HEK293 (cell line): ENCODE measurements around the gene SLC35E2B.

Source experiments
- CTCF ChIA-PET: fragments of 350-600 bp; formaldehyde crosslinking; extraction: SDS; loops from one replicate; lab custom pipeline; 2021; ENCODE audit warnings: antibody characterized with exemption; lab: Yijun Ruan, JAX
- POLR2A ChIA-PET: fragments of 300-600 bp; formaldehyde crosslinking; extraction: SDS; loops from one replicate; lab custom pipeline; 2020; ENCODE audit warnings: antibody characterized with exemption, inconsistent platforms; lab: Yijun Ruan, JAX
- H3K27ac ChIP-seq: fragments of 200-500 bp; sonication (Bioruptor generic); 2 replicates; pipeline ENCODE4 v1.5.1; 2014; ENCODE audit warnings: low read depth, low read length, control low read depth, inconsistent platforms; ENCODE audit errors: extremely low read depth
- H3K36me3 ChIP-seq, 2 experiments: fragments of 200-500 bp in 1 of 2; sonication (Bioruptor generic) in 1 of 2; 1 replicate in 1 of 2; 2 replicates in 1 of 2; pipeline ENCODE4 v1.5.1; 2014 to 2017; ENCODE audit warnings: inconsistent platforms in 2 of 2, low read length in 2 of 2; ENCODE audit not compliant: control insufficient read depth in 2 of 2, insufficient read depth in 1 of 2
- H3K4me1 ChIP-seq: fragments of 200-500 bp; sonication (Bioruptor generic); 2 replicates; pipeline ENCODE4 v1.5.1; 2014; ENCODE audit warnings: mild to moderate bottlenecking, low read length, inconsistent platforms; ENCODE audit not compliant: control insufficient read depth, insufficient read depth
- H3K4me3 ChIP-seq: 2 replicates; pipeline ENCODE4 v1.5.1; 2011; ENCODE audit warnings: low read depth, mild to moderate bottlenecking, control low read depth, low read length, moderate library complexity
- H3K9me3 ChIP-seq: fragments of 200-500 bp; sonication (Bioruptor generic); 2 replicates; pipeline ENCODE4 v1.5.1; 2014; ENCODE audit warnings: low read depth, low read length, inconsistent platforms; ENCODE audit not compliant: control insufficient read depth, insufficient read depth
- BCL11B ChIP-seq: fragments of 450-650 bp; formaldehyde crosslinking; IDR thresholded peaks from 2 replicates; pipeline ENCODE4 v1.5.1; 2016; ENCODE audit warnings: low read depth, missing biosample characterization, missing genetic modification characterization
- EGR2 ChIP-seq: fragments of 450-650 bp; formaldehyde crosslinking; IDR thresholded peaks from 2 replicates; pipeline ENCODE4 v1.5.1; 2016; ENCODE audit warnings: low read depth, missing biosample characterization, missing genetic modification characterization
- HOXC10 ChIP-seq: sonication (generic); formaldehyde crosslinking; IDR thresholded peaks from 2 replicates; pipeline ENCODE4 v1.8.1; 2023; ENCODE audit warnings: mild to moderate bottlenecking, missing genetic modification reagents
- KLF1 ChIP-seq: fragments of 450-650 bp; formaldehyde crosslinking; IDR thresholded peaks from 2 replicates; pipeline ENCODE4 v1.5.1; 2016; ENCODE audit warnings: missing biosample characterization, missing genetic modification characterization
- KLF10 ChIP-seq: fragments of 450-650 bp; IDR thresholded peaks from 2 replicates; pipeline ENCODE4 v1.5.1; 2018; ENCODE audit warnings: missing biosample characterization, mild to moderate bottlenecking, missing genetic modification characterization
- KLF8 ChIP-seq: fragments of 450-650 bp; formaldehyde crosslinking; IDR thresholded peaks from 2 replicates; pipeline ENCODE4 v1.5.1; 2016; ENCODE audit warnings: missing biosample characterization, missing genetic modification characterization
- RBAK ChIP-seq: fragments of 450-650 bp; formaldehyde crosslinking; IDR thresholded peaks from 2 replicates; pipeline ENCODE4 v1.5.1; 2016; ENCODE audit warnings: missing biosample characterization, missing genetic modification characterization
- SETDB1 ChIP-seq: IDR thresholded peaks from one replicate; pipeline ENCODE4 v1.6.1; 2017; ENCODE audit warnings: mild to moderate bottlenecking, low read length, moderate library complexity, mixed read lengths; ENCODE audit not compliant: insufficient read length
- TRIM28 ChIP-seq: IDR thresholded peaks from 2 replicates; pipeline ENCODE4 v1.6.1; 2011; ENCODE audit warnings: low read length, control low read depth, borderline replicate concordance
- YY1 ChIP-seq: fragments of 450-650 bp; formaldehyde crosslinking; IDR thresholded peaks from 2 replicates; pipeline ENCODE4 v1.5.1; 2018; ENCODE audit warnings: missing biosample characterization, missing genetic modification characterization
- ZBTB17 ChIP-seq: fragments of 450-650 bp; formaldehyde crosslinking; IDR thresholded peaks from 2 replicates; pipeline ENCODE4 v1.5.1; 2016; ENCODE audit warnings: missing biosample characterization, missing genetic modification characterization
- ZBTB48 ChIP-seq: fragments of 450-650 bp; formaldehyde crosslinking; IDR thresholded peaks from 2 replicates; pipeline ENCODE4 v1.5.1; 2016; ENCODE audit warnings: missing biosample characterization, missing genetic modification characterization
- ZNF184 ChIP-seq: fragments of 450-650 bp; IDR thresholded peaks from 2 replicates; pipeline ENCODE4 v1.5.1; 2018; ENCODE audit warnings: missing biosample characterization, mild to moderate bottlenecking, missing genetic modification characterization
- ZNF354C ChIP-seq: fragments of 450-650 bp; formaldehyde crosslinking; IDR thresholded peaks from 2 replicates; pipeline ENCODE4 v1.5.1; 2016; ENCODE audit warnings: missing biosample characterization, missing genetic modification characterization, low read depth, borderline replicate concordance
- ZNF366 ChIP-seq: fragments of 450-650 bp; formaldehyde crosslinking; conservative IDR thresholded peaks from 2 replicates; pipeline ENCODE4 v1.5.1; 2016; ENCODE audit warnings: missing biosample characterization, missing genetic modification characterization
- ZNF391 ChIP-seq: fragments of 450-650 bp; formaldehyde crosslinking; IDR thresholded peaks from 2 replicates; pipeline ENCODE4 v1.5.1; 2016; ENCODE audit warnings: low read depth, missing biosample characterization, missing genetic modification characterization, borderline replicate concordance
- ZNF561 ChIP-seq: fragments of 450-650 bp; IDR thresholded peaks from 2 replicates; pipeline ENCODE4 v1.5.1; 2018; ENCODE audit warnings: missing biosample characterization, missing genetic modification characterization, borderline replicate concordance
- ZNF624 ChIP-seq: fragments of 450-650 bp; formaldehyde crosslinking; IDR thresholded peaks from 2 replicates; pipeline ENCODE4 v1.5.1; 2017; ENCODE audit warnings: missing biosample characterization, missing genetic modification characterization
- ZNF837 ChIP-seq: fragments of 450-650 bp; formaldehyde crosslinking; IDR thresholded peaks from 2 replicates; pipeline ENCODE4 v1.5.1; 2016; ENCODE audit warnings: missing biosample characterization, missing genetic modification characterization
- TF ChIP-seq, protein P1 (sequence below): fragments of 450-650 bp; formaldehyde crosslinking; conservative IDR thresholded peaks from 2 replicates; pipeline ENCODE4 v1.5.1; 2016; ENCODE audit warnings: low read depth, missing biosample characterization, missing genetic modification characterization
- TF ChIP-seq, protein P2 (sequence below): fragments of 450-650 bp; formaldehyde crosslinking; IDR thresholded peaks from 2 replicates; pipeline ENCODE4 v1.5.1; 2016; ENCODE audit warnings: missing biosample characterization, missing genetic modification characterization, borderline replicate concordance
- TF ChIP-seq, protein P3 (sequence below): fragments of 450-650 bp; formaldehyde crosslinking; IDR thresholded peaks from 2 replicates; pipeline ENCODE4 v1.5.1; 2016; ENCODE audit warnings: missing biosample characterization, missing genetic modification characterization
- TF ChIP-seq, protein P4 (sequence below): fragments of 450-650 bp; formaldehyde crosslinking; IDR thresholded peaks from 2 replicates; pipeline ENCODE4 v1.5.1; 2016; ENCODE audit warnings: missing biosample characterization, missing genetic modification characterization
- TF ChIP-seq, protein P5 (sequence below): fragments of 450-650 bp; formaldehyde crosslinking; IDR thresholded peaks from 2 replicates; pipeline ENCODE4 v1.5.1; 2016; ENCODE audit warnings: missing biosample characterization, missing genetic modification characterization, low read depth

Gene SLC35E2B

DNA sequence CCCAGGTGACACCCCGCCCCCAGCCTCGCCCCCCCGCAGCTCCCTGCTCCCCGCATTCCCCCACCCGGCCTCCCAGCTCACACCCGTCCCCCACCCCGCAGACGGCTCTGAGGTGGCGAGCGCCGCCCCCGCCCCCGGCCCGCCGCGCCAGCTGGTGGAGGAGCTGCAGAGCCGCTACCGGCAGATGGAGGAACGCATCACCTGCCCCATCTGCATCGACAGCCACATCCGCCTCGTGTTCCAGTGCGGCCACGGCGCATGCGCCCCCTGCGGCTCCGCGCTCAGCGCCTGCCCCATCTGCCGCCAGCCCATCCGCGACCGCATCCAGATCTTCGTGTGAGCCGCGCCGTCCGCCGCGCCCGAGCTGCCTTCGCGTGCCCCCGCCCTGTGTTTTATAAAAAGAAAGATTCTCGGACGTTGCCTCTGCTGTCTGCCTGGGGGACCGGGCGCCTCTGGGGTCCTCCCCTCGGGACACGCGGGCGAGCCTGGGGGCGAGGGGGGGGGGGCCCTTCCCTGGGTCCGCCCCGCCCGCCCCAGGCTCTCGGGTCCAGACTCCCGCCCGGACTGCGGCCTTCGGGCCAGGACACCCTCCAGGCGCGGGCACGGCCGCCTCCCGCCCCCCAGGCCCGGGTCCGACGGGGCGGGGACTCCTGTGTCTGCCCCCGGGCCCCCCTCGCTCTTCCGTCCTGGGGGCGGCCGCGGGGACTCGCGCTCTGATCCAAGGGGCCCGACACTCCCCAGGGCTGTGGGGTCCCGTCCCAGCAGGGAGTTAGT, 62.2 kb downstream of the SLC35E2B start (continued):
- TF ChIP-seq ZNF391 = no peak
- no peak for TF ChIP-seq HOXC10 (CRISPR knock-in tag)
- TF ChIP-seq, protein P1, sequence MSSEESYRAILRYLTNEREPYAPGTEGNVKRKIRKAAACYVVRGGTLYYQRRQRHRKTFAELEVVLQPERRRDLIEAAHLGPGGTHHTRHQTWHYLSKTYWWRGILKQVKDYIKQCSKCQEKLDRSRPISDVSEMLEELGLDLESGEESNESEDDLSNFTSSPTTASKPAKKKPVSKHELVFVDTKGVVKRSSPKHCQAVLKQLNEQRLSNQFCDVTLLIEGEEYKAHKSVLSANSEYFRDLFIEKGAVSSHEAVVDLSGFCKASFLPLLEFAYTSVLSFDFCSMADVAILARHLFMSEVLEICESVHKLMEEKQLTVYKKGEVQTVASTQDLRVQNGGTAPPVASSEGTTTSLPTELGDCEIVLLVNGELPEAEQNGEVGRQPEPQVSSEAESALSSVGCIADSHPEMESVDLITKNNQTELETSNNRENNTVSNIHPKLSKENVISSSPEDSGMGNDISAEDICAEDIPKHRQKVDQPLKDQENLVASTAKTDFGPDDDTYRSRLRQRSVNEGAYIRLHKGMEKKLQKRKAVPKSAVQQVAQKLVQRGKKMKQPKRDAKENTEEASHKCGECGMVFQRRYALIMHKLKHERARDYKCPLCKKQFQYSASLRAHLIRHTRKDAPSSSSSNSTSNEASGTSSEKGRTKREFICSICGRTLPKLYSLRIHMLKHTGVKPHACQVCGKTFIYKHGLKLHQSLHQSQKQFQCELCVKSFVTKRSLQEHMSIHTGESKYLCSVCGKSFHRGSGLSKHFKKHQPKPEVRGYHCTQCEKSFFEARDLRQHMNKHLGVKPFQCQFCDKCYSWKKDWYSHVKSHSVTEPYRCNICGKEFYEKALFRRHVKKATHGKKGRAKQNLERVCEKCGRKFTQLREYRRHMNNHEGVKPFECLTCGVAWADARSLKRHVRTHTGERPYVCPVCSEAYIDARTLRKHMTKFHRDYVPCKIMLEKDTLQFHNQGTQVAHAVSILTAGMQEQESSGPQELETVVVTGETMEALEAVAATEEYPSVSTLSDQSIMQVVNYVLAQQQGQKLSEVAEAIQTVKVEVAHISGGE (tag by site-specific recombination) = no peak
- TF ChIP-seq ZNF624 (tag by site-specific recombination) = no peak
- TF ChIP-seq SETDB1 = no peak
- no peak for TF ChIP-seq ZBTB17 (tag by site-specific recombination)
- no peak for TF ChIP-seq ZNF837 (tag by site-specific recombination)
- no peak for TF ChIP-seq RBAK (tag by site-specific recombination)
- TF ChIP-seq YY1 (tag by site-specific recombination) = no peak
- no peak for TF ChIP-seq KLF10
- TF ChIP-seq BCL11B (tag by site-specific recombination) = no peak
- TF ChIP-seq ZBTB48 = no peak
- TF ChIP-seq, protein P2, sequence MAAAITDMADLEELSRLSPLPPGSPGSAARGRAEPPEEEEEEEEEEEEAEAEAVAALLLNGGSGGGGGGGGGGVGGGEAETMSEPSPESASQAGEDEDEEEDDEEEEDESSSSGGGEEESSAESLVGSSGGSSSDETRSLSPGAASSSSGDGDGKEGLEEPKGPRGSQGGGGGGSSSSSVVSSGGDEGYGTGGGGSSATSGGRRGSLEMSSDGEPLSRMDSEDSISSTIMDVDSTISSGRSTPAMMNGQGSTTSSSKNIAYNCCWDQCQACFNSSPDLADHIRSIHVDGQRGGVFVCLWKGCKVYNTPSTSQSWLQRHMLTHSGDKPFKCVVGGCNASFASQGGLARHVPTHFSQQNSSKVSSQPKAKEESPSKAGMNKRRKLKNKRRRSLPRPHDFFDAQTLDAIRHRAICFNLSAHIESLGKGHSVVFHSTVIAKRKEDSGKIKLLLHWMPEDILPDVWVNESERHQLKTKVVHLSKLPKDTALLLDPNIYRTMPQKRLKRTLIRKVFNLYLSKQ (tag by site-specific recombination) = no peak
- TF ChIP-seq ZNF366 (tag by site-specific recombination) = no peak
- TF ChIP-seq ZNF561 (tag by site-specific recombination) = no peak
- no peak for TF ChIP-seq ZNF184

DNA sequence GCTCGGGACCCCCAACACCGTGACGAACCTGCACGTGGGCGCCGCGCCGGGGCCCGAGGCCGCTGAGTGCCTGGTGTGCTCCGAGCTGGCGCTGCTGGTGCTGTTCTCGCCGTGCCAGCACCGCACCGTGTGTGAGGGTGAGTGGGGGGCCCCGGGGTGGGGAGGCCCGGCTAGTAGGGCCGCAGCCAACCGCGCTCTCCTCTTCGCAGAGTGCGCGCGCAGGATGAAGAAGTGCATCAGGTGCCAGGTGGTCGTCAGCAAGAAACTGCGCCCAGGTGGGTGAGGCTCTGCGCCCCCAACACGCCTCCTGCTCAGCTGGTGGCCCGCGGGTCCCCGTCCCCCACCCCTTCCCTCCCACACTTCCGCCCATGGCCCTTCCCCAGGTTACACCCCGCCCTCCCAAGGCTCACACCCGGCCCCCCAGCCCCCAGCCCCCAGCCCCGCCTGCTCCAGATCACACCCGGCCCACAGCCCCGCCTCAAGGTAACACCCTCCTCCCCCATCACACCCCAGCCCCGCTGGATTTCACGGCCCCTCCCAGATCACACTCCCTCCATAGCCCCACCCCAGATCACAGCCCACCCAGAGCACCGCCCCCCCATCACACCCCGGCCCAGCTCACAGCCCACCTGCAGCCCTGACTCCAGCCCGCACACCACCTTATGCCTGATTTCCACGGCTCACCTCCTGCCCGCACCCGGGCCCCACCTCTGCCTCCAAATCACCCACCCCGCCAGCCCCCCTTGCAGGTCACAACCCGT, 63.0 kb downstream of the SLC35E2B start:
- ChIA-PET POLR2A (interaction anchor here (0.6 kb wide), 1 partner anchor 18 kb away, joined by 3 read pairs; no protein-coding TSS in a partner anchor), CTCF (no interaction called here)

More for the DNA sequence above, 63.0 kb downstream of the SLC35E2B start:
- H3K9me3 ChIP-seq = no peaks in the 10 kb centered on the region
- TF ChIP-seq, protein P3, sequence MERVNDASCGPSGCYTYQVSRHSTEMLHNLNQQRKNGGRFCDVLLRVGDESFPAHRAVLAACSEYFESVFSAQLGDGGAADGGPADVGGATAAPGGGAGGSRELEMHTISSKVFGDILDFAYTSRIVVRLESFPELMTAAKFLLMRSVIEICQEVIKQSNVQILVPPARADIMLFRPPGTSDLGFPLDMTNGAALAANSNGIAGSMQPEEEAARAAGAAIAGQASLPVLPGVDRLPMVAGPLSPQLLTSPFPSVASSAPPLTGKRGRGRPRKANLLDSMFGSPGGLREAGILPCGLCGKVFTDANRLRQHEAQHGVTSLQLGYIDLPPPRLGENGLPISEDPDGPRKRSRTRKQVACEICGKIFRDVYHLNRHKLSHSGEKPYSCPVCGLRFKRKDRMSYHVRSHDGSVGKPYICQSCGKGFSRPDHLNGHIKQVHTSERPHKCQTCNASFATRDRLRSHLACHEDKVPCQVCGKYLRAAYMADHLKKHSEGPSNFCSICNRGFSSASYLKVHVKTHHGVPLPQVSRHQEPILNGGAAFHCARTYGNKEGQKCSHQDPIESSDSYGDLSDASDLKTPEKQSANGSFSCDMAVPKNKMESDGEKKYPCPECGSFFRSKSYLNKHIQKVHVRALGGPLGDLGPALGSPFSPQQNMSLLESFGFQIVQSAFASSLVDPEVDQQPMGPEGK (tag by site-specific recombination) = peak; percentile 29; the same call in 1 of the 2 replicates
- no peak for TF ChIP-seq BCL11B (tag by site-specific recombination)
- peak; percentile 7; the same call in 1 of the 2 replicates for TF ChIP-seq EGR2 (tag by site-specific recombination)
- TF ChIP-seq, protein P4, sequence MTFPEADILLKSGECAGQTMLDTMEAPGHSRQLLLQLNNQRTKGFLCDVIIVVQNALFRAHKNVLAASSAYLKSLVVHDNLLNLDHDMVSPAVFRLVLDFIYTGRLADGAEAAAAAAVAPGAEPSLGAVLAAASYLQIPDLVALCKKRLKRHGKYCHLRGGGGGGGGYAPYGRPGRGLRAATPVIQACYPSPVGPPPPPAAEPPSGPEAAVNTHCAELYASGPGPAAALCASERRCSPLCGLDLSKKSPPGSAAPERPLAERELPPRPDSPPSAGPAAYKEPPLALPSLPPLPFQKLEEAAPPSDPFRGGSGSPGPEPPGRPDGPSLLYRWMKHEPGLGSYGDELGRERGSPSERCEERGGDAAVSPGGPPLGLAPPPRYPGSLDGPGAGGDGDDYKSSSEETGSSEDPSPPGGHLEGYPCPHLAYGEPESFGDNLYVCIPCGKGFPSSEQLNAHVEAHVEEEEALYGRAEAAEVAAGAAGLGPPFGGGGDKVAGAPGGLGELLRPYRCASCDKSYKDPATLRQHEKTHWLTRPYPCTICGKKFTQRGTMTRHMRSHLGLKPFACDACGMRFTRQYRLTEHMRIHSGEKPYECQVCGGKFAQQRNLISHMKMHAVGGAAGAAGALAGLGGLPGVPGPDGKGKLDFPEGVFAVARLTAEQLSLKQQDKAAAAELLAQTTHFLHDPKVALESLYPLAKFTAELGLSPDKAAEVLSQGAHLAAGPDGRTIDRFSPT = 0 out of 2 replicates have a peak, but pooled peaks have one; percentile 12
- no peak for TF ChIP-seq TRIM28
- TF ChIP-seq KLF1 (tag by site-specific recombination) = peak; percentile 95
- TF ChIP-seq ZNF354C (tag by site-specific recombination) = no peak
- TF ChIP-seq, protein P5, sequence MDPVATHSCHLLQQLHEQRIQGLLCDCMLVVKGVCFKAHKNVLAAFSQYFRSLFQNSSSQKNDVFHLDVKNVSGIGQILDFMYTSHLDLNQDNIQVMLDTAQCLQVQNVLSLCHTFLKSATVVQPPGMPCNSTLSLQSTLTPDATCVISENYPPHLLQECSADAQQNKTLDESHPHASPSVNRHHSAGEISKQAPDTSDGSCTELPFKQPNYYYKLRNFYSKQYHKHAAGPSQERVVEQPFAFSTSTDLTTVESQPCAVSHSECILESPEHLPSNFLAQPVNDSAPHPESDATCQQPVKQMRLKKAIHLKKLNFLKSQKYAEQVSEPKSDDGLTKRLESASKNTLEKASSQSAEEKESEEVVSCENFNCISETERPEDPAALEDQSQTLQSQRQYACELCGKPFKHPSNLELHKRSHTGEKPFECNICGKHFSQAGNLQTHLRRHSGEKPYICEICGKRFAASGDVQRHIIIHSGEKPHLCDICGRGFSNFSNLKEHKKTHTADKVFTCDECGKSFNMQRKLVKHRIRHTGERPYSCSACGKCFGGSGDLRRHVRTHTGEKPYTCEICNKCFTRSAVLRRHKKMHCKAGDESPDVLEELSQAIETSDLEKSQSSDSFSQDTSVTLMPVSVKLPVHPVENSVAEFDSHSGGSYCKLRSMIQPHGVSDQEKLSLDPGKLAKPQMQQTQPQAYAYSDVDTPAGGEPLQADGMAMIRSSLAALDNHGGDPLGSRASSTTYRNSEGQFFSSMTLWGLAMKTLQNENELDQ = no peak
- TF ChIP-seq KLF8 (tag by site-specific recombination) = peak; percentile 68
- TF ChIP-seq, all 188 proteins: peak for 5
- H3K4me3 ChIP-seq = no peak overlapping the region
- H3K27ac ChIP-seq = no peak overlapping the region
- no peaks in the 10 kb centered on the region for H3K4me1 ChIP-seq
- H3K36me3 ChIP-seq = peaks cover 0 to 29% of the 10 kb centered on the region in 2 experiments; a peak in 1 of 3 replicates
